Activated T-cell treated with anti-CD3 and anti-CD28 coated beads, Interleukin-2, amount 50 U/mL, for 1 hour (primary cell): ENCODE data around the gene ZNF778.
"Not testable (repeated sequence)": the region's sequence is repeated elsewhere in the genome, so short reads cannot be mapped to it uniquely, and the experiment has no call there.

ENCODE experiments used
- DNase-seq: peaks from one replicate; pipeline ENCODE4 v3.0.0-alpha.2; 2020

The ZNF778 gene

DNA sequence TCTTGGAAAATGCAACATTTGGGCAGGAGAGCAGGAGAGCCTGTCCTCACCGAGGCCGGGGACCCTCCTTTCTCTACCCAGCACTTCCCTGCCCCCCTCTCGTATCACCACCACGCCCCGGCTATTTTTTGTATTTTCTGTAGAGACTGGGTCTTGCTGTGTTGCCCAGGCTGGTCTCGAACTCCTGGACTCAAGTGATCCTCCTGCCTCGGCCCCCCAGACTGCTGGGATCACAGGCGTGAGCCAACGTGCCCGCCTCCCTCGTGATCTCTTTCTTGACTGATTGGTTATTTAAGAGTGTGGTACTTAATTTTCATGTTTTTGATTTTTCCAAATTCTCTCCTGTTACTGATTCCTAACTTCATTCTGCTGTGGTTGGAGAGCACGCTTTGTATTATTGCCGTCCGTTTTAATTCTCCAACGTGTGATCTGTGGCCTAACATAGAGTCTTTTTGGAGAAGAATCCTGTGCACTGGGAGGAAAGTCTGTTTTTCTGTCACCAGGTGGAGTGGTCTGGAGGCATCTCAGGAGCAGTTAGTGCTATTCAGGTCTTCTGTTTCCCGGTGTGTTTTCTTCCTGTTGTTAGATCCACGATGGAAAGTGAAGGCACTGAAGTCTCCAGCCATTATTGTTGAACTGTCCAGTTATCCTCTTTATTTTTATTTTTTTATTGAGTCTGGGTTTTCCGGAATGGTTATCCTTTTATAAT is 40.4 kb downstream of the ZNF778 start:
- no peak for DNase-seq

DNA sequence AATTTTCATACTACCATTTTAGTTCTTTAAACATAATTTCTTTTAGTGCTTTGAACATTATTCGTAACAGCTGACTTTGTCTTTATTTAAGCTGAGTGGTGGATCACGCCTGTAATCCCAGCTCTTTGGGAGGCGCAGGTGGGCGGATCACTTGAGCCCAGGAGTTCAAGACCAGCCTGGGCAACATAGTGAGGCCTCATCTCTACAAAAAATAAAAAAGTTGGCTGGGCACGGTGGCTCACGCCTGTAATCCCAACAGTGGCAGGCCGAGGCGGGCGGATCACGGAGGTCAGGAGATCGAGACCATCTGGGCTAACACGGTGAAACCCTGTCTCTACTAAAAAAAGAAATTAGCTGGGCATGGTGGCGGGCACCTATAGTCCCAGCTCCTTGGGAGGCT is 42.4 kb downstream of the ZNF778 start:
- DNase-seq: not testable (repeated sequence)

DNA sequence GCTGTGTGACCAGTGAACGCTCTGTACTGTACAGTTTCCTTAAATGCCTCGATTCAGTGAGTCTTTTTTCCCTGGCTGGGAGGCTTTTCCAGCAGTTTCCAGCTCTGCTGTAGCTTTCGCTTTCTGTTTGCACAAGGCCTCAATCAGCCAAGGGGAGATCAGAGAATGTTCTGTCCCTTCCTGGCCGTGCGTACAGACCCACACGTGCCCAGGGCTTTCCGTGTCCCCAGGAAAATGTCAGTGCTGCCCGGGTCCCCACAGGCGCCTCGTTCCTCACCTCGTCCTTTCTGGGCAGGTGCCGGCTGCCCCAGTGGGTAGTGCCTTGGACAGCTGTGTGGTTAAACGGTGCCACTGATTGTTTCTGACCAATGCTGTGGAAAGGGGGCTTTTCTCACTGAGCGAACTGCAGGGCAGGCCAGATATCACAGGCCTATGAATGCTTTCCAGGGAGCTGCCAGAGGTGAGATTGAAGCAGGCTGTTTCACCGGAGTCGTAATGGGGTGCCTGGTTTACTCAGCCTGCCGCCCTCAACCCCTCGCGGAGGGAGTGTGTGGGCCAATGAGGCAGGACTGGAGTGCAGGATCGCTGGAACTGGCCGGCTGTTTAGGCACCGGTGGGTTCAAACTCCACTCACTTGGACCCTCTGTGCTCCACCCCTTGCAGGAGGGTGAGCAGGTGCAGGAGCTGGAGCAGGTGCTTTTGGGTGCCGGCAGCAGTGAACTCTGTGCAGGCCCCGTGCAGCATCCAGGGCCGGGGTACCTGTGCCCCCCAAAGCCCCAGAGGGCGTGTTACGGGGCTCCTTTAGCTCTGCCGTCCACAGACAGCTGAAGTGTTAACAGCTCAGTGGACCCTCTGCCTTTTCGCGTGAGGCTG is 44.4 kb downstream of the ZNF778 start:
- DNase-seq: no peak

DNA sequence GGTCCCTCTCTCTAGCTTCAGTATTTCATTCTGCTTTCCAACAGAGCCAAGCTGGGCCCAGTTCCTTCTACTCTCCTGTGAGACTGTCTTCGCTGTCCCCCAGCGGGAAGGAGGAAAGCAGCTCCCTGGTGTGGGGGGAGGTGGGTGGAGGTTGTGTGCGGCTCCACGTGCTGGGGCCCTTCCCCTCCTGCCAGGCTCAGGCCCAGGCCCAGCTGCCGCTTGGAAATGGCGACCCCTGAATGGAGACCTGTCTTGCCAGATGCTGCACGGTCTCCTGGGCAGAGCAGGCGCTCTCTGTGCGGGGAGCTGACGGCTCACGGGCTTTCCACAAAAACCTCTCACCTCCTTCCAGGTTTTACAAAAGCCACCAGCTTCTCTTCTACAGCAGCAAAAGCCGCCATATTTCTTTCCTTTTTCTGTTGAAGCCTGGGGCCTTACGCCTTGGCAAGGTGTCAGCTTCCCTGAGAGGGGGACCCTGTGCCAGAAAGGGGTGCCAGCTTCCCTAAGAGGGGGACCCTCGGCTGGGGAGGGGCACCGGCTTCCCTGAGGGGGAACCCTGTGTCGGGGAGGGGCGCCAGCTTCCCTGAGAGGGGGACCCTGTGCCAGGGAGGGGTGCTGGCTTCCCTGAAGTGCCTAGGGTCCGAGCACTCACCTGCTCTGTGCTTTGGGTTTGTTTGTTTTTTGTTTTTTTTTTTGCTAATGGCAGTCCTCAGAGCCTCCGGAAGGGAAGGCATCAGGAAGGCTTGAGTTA is 47.5 kb downstream of the ZNF778 start:
- DNase-seq: no peak

DNA sequence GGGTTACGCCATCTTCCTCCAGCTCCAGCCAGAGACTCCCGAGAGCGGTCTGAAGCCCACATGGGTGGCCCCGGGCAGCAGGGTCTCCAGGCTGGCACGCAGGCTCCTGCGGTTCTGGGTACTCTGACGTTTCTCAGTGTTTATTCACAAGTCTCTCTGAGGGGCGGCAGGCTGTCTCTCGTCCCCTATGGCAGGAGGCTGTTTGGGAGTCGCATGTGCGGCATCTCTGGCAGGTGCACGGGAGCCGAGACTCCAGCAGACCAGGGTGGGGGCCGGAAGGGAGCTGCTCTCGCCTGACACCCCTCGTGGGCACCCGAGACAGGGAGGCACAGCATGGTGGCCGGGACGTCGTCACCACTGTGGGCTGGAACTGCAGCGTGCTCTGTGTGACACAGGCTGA is 48.1 kb downstream of the ZNF778 start:
- DNase-seq: no peak

DNA sequence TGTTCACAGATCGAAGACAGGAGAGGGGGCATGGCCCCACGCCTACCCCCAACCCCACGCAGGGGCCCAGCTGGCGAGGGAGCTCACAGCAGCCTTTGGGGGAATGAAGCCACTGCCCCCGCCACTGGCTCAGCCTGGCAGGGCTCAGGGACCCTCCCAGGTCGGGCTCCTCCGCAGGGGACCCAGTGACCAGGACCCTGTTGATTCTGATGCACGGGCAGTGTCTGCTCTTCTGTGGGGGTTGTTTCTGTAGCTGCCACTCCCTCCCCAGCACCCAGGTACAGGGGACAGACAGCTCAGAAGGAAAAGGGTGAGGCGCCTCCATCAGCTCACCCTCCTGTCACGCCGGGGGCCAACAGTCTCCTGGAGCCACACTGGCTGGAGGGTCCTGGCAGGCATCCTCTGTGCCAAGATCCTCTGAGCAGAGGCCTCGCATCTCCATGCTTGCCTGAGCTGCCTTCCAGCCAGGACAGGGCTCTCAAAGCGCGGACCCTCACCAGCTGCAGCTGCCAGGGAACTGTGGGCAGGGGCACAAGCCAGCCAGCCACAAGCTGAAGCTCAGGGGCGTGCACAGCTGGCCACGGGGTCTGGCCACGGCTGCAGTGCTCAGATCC is 49.1 kb downstream of the ZNF778 start:
- DNase-seq: no peak

DNA sequence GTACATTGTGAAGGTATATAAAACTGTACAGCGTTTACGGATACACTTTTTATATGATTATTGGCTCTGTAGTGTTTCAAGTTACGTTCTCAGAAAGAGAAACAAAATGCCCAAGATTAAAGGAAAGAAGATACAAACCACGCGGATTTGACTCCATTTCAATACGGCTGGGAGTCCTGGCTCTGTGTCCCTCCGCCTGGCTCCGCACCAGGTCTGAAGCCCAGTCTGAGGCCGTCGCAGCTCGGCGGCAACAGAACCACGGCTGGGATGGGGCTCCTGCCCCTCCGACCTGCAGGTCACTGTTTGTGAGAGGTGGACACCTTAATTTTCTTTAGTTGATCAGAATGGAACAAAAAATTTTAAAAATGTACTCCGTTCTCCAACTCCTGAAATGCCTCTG is 50.2 kb downstream of the ZNF778 start:
- not testable (repeated sequence) for DNase-seq

DNA sequence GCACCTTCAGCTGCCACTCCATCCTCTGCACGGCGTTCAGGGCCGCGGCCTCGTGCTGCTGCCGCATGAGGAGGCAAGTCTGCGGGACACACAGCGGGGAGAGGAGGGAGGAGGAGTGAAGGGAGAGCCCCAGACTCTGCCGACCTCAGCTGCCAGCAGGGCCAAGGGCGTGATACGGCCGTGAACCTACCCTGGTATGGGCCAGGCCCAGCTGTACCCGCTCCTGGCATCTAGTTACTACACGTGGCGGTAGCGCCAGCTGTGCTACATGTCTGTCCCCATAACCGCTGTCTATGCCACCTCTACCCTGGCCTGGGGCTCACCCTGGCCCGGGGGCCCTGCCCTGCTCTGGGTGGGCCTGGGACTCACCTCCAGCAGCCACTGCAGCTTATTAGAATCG is 51.1 kb downstream of the ZNF778 start:
- DNase-seq: no peak

DNA sequence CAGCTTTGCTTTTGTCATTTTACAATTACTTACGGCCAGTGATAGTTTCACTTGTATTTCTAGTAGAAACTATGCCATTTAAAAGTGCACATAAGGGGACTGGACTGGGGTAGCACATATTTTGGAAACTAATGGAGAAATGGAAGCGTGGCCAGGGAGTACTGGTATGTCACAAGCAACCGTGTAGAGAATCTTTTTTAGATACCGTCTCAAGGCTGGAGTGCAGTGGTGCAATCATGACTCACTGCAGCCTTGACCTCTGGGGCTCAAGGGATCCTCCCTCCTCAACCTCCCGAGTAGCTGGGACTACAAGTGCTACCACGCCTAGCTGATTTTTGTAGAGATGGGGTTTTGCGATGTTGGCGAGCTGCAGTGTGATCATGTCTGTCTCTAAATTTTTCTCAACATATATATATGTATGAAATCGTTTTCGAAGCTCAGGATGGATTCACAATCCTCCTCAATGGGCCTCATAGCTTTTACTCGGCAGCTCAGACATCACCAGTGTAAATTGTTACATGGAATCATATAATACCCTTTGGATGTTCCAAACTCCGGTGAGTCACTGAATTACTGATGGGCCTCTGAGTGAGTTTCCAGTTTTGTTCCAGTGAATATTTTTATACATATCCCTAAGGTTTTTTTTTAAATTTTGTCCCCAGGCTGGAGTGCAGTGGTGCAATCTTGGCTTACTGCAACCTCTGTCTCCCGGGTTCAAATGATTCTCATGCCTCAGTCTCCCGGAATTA is 51.7 kb downstream of the ZNF778 start:
- DNase-seq: no peak

DNA sequence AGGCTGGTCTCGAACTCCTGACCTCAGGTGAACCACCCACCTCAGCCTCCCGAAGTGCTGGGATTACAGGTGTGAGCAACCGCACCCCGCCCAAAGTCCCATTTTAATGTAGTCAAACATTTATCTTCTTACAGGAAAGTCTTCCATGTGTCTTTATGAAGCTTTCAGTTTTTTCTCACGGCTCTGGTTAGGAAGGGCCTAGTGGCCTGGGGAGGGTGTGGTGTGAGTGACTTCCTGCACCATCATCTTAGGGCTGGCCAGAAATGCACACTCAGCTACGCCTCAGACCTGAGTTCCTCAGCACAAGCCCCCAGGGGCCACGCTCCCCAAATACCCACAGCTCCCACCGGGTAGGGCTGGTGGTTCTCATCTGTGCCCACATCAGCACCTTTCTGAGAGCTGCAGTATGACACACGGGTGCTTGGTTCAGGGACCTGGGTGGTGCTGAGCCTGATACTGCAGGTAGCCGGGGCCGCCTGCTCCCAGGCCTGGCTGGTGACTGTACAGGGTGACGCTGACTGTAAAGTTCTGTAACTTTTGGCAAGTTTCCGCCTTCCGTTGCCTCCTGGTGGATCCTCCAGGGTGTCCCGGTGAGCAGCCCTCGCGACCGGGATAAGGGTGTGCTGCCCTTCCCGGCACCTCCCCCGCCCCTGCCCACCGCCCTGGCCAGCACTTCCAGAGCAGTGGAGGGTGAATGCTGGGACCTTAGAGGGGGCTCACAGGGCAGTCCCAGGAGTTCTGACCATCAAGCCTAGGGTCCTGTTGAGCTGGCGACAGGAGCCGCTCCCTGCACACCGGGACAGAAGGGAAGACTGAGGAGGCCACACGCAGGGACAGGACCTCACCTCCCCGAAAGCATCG is 52.5 kb downstream of the ZNF778 start:
- no peak for DNase-seq

DNA sequence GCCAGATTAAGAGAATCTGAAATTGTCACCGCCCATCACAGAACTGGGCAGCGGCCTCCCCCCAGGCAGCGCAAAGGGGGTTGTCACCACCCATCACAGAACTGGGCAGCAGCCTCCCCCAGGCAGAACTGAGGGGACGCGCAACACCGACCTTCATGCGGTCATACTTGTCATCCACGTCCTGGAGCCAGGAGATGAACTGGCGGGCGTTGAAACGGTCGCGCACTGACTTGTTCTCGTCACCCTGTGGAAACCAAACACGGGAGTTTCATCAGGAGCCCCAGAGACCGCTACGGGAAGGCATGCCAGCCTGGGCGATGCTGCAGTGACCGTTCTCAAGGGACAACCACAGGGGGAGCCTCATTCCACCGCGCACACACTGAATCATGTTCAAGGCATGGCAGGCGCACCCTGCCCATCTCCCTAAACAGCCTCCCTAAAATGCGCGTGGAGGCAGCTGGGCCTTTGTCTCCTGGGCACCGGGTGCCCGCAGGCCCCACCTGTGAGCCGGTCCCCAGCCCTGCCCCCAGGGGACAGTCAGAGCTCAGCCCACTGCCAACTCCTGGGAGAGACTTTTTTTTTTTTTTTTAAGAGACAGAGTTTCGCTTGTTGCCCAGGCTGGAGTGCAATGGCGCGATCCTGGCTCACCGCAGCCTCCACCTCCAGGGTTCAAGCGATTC is 53.3 kb downstream of the ZNF778 start:
- no peak for DNase-seq

DNA sequence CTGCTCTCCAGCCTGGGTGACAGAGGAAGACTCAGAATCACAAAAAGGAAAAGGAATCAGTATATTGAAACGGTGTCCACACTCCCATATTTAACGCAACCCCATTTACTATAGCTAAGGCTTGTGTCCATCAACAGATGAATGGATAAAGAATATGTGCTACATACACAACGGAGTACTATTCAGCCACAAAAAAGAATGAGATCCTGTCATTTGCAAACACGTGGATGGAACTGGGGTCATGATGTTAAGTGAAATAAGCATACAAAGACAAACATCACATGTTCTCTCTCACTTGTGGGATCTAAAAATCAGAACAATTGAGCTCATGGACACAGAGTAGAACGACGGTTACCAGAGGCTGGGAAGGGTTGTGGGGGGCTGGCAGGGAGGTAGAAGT is 55.1 kb downstream of the ZNF778 start:
- no peak for DNase-seq

DNA sequence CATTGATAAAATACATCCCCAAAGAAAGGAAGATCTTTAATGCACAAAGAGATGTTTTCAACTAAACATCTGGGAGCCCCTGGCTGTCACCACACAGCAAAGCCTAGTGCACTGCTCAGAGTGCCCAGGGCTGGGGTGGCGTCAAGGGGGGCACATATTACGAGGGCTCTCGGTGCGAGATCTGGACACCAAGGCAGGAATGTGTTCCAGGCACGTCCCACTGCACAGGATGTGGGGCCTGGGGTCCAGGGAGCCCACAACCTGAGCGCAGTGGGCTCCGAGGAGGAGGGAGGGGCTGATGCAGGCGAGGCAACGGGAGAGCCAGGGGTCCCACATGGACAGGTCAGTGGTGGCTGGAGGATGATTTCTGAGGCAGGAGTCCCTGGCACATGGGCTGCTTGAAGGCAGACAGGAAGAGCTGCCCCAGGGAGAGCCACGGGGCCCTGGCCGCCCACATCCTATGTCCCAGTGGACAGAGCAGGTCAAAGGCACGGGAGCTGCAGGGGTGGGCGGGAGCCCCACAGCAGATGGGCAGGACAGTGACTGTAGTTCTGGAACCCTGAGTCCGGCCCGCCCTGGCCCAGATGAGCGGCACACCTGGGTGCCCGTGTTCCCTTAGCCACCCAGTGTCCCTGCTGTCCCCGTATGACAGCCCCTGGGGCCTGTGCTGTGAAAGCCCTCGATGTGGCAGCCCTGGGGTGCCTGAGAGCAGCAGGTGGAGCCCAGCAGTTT is 56.4 kb downstream of the ZNF778 start:
- DNase-seq: no peak

DNA sequence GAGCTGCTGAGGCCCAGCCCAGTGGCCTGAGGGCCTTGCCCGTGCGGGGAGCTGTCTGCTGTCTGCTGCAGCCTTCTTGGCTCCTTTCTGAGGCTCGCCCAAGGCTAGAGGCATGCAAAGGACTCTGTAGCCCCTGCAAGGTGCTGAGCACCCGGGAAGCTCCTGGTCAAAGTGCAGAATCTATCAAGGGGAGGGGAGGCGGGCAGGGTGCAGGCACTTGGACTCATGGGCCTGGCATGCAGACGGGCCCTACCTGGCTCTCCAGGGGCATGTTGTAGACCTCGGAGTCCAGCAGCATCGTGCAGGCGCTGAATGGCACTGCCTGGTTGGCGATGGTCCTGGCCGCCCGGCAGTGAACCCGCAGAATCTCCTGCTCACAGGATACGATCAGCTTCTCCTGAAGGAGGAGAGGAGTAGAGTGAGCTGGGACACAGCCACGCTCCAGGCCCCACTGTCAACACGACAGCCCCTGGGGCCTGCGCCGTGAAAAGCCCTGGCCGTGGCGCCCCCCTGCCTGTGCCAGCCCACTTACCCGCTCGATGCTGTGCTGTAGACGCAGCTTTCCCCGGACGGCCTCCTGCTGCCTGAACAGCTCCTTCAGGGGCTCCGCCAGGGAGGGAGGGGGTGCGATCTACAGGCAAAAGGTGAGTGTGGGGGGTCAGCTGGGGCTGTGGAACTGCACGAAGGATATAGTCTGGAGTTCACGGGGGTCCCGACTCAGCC is 57.2 kb downstream of the ZNF778 start:
- no peak for DNase-seq

DNA sequence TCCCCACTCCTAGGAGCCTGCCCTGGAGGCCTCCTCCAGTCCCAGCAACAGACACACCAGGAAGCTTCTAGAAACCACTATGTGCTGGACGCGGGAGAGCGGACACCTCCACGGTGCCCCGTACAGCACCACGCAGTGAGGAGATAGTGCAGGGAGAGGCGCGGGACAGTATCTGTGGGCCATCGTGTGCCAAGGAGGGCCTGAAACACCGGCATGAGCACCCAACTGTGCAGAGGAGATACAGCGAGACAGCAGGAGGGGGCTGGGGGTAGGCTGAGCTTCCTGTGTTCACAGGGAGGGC is 57.7 kb downstream of the ZNF778 start:
- no peak for DNase-seq

DNA sequence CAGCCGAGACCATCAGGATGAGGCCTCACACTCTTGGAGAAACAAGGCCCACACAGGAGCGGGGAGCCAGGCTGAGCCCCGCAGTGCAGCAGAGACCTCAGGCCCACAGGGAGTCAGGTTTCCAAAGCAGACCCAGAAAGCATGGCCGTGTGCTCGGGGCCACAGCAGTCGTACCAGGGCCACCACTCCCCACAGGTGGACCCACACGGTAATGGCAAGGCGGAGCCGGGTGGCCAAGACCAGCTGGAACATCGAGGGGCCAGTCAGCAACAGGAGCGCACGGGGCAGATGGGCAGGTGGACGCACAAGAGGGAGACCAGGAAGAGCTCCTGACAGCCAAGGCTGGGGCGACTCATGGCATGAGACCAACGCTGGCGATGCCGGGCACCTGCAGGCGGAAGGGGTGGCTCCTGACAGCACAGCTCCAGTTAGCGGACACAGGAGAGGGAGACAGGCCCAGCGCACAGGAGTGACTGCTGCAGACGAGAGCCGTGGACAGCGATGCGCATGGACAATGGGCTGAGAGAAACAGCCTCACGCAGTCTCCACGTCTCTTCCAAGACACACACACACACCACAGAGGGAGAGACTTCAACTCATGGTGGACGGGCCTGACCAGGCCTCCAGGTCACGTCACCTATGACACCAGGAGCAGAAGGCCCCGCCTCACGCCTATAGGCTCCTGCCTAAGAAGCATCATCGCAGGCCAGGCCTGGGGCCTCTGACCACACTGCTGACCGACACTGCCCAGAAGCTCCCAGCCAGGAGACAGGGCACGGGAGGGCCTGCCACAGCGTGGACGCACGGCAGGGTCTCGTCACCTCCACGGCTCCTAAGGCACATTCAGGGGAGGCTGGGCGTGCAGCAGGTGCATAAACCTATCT is 58.6 kb downstream of the ZNF778 start:
- no peak for DNase-seq

DNA sequence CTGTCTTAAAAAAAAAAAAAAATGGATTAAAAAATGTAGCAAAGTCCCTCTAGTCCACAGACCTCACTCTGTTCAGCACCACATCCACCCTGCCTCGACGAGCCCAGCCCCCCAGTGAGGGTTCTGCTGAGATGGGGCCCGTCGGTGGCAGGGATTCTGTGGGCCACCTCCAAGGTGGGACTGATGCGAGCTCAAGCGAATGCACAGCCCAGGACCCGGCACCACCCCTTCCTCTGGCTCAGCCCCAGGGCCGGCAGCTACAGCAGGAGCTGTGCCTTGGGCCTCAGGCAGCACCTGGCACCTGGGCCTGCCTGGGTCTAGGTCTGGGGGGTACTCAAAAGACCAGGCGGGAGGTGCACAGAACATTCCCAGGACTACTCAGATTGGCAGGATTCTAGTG is 59.5 kb downstream of the ZNF778 start:
- no peak for DNase-seq

DNA sequence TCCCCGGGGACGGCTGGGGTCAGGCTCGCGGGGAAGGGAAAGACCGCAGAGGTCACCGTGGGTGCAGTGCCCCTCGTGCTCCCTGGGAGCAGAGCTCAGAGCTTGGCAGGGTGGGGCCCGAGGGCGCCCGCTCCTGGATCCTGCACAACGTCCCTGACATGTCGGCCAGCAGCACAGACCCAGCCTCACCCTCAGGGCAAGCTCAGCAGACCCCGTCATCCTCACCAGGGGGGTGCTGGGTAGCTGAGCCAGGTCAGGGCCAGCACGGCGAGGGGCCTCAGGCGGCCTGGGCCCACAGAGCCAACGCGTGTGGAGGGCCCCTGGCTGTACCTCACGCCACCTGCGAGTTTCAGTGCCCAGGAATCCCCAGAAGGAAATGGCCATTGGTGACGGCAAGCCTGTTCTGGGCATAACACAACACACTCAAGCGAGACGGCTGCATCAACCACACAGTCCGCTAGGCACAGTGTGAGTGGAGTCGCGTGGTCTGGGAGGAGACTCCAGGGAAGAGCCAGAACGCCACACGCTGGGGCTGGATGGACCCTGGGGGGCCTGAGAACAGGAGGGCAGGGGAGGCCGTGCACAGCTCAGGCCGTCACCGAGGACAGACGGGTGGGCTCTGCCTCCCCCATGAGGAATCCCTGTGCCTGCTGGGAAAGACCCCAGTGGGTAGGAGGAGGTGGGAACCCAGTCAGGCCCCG is 60.3 kb downstream of the ZNF778 start:
- no peak for DNase-seq
